ENCODE results near the gene ANKMY2.

- no peak for TF ChIP-seq POLR2A (IDR thresholded peaks at IDR 0.05)
- TF ChIP-seq CTCF (IDR thresholded peaks at IDR 0.05): no peak
- TF ChIP-seq EP300 (IDR thresholded peaks at IDR 0.05): no peak
Observed at GRCh38 chr7:16563281-16564022, 82.1 kb downstream of the ANKMY2 start.

Measured in ovary (tissue), 3 donors.